HEK293 (cell line): ENCODE results near the gene STK24.

ENCODE experiments used
- CTCF ChIA-PET: fragments of 350-600 bp; formaldehyde crosslinking; extraction: SDS; loops from one replicate; lab custom pipeline; 2021; ENCODE audit warnings: antibody characterized with exemption; lab: Yijun Ruan, JAX
- POLR2A ChIA-PET: fragments of 300-600 bp; formaldehyde crosslinking; extraction: SDS; loops from one replicate; lab custom pipeline; 2020; ENCODE audit warnings: antibody characterized with exemption, inconsistent platforms; lab: Yijun Ruan, JAX
- H3K27ac ChIP-seq: fragments of 200-500 bp; sonication (Bioruptor generic); 2 replicates; pipeline ENCODE4 v1.5.1; 2014; ENCODE audit warnings: low read depth, low read length, control low read depth, inconsistent platforms; ENCODE audit errors: extremely low read depth
- H3K36me3 ChIP-seq, 2 experiments: fragments of 200-500 bp in 1 of 2; sonication (Bioruptor generic) in 1 of 2; 1 replicate in 1 of 2; 2 replicates in 1 of 2; pipeline ENCODE4 v1.5.1; 2014 to 2017; ENCODE audit warnings: inconsistent platforms in 2 of 2, low read length in 2 of 2; ENCODE audit not compliant: control insufficient read depth in 2 of 2, insufficient read depth in 1 of 2
- H3K4me1 ChIP-seq: fragments of 200-500 bp; sonication (Bioruptor generic); 2 replicates; pipeline ENCODE4 v1.5.1; 2014; ENCODE audit warnings: mild to moderate bottlenecking, low read length, inconsistent platforms; ENCODE audit not compliant: control insufficient read depth, insufficient read depth
- H3K4me3 ChIP-seq: 2 replicates; pipeline ENCODE4 v1.5.1; 2011; ENCODE audit warnings: low read depth, mild to moderate bottlenecking, control low read depth, low read length, moderate library complexity
- H3K9me3 ChIP-seq: fragments of 200-500 bp; sonication (Bioruptor generic); 2 replicates; pipeline ENCODE4 v1.5.1; 2014; ENCODE audit warnings: low read depth, low read length, inconsistent platforms; ENCODE audit not compliant: control insufficient read depth, insufficient read depth
- BCL11B ChIP-seq: fragments of 450-650 bp; formaldehyde crosslinking; IDR thresholded peaks from 2 replicates; pipeline ENCODE4 v1.5.1; 2016; ENCODE audit warnings: low read depth, missing biosample characterization, missing genetic modification characterization
- FEZF1 ChIP-seq: fragments of 450-650 bp; formaldehyde crosslinking; IDR thresholded peaks from 2 replicates; pipeline ENCODE4 v1.5.1; 2016; ENCODE audit warnings: missing biosample characterization, missing genetic modification characterization
- GLI2 ChIP-seq: fragments of 450-650 bp; formaldehyde crosslinking; IDR thresholded peaks from 2 replicates; pipeline ENCODE4; 2017; ENCODE audit warnings: missing biosample characterization, missing genetic modification characterization, low read depth, borderline replicate concordance
- MYNN ChIP-seq: fragments of 450-650 bp; formaldehyde crosslinking; IDR thresholded peaks from 2 replicates; pipeline ENCODE4 v1.5.1; 2016; ENCODE audit warnings: missing biosample characterization, missing genetic modification characterization, borderline replicate concordance
- OVOL3 ChIP-seq: fragments of 450-650 bp; formaldehyde crosslinking; IDR thresholded peaks from 2 replicates; pipeline ENCODE4 v1.5.1; 2016; ENCODE audit warnings: missing biosample characterization, missing genetic modification characterization
- TSHZ1 ChIP-seq: fragments of 450-650 bp; formaldehyde crosslinking; IDR thresholded peaks from 2 replicates; pipeline ENCODE4 v1.5.1; 2016; ENCODE audit warnings: missing biosample characterization, missing genetic modification characterization, borderline replicate concordance
- ZBTB10 ChIP-seq: fragments of 450-650 bp; formaldehyde crosslinking; IDR thresholded peaks from 2 replicates; pipeline ENCODE4 v1.5.1; 2016; ENCODE audit warnings: missing biosample characterization, missing genetic modification characterization
- ZBTB11 ChIP-seq: fragments of 450-650 bp; formaldehyde crosslinking; conservative IDR thresholded peaks from 2 replicates; pipeline ENCODE4 v1.5.1; 2016; ENCODE audit warnings: low read depth, missing biosample characterization, missing genetic modification characterization
- ZBTB21 ChIP-seq: fragments of 450-650 bp; formaldehyde crosslinking; IDR thresholded peaks from 2 replicates; pipeline ENCODE4 v1.5.1; 2017; ENCODE audit warnings: missing biosample characterization, missing genetic modification characterization
- ZEB2 ChIP-seq: fragments of 450-650 bp; formaldehyde crosslinking; IDR thresholded peaks from 2 replicates; pipeline ENCODE4 v1.5.1; 2016; ENCODE audit warnings: missing biosample characterization, missing genetic modification characterization
- ZIC2 ChIP-seq: fragments of 450-650 bp; formaldehyde crosslinking; IDR thresholded peaks from 2 replicates; pipeline ENCODE4 v1.5.1; 2016; ENCODE audit warnings: missing biosample characterization, missing genetic modification characterization
- ZNF114 ChIP-seq: fragments of 450-650 bp; formaldehyde crosslinking; IDR thresholded peaks from 2 replicates; pipeline ENCODE4 v1.5.0; 2017; ENCODE audit warnings: missing biosample characterization, missing genetic modification characterization
- ZNF121 ChIP-seq: fragments of 450-650 bp; formaldehyde crosslinking; IDR thresholded peaks from 2 replicates; pipeline ENCODE4 v1.5.1; 2016; ENCODE audit warnings: missing biosample characterization, missing genetic modification characterization
- ZNF132 ChIP-seq: fragments of 450-650 bp; formaldehyde crosslinking; IDR thresholded peaks from 2 replicates; pipeline ENCODE4 v1.5.1; 2017; ENCODE audit warnings: missing biosample characterization, missing genetic modification characterization, borderline replicate concordance
- ZNF140 ChIP-seq: fragments of 450-650 bp; formaldehyde crosslinking; IDR thresholded peaks from 2 replicates; pipeline ENCODE4 v1.5.1; 2016; ENCODE audit warnings: missing biosample characterization, missing genetic modification characterization
- ZNF18 ChIP-seq: fragments of 450-650 bp; formaldehyde crosslinking; IDR thresholded peaks from 2 replicates; pipeline ENCODE4 v1.5.1; 2016; ENCODE audit warnings: missing biosample characterization, missing genetic modification characterization
- ZNF544 ChIP-seq: fragments of 450-650 bp; formaldehyde crosslinking; IDR thresholded peaks from 2 replicates; pipeline ENCODE4 v1.5.0; 2017; ENCODE audit warnings: missing biosample characterization, missing genetic modification characterization
- ZNF621 ChIP-seq: fragments of 450-650 bp; formaldehyde crosslinking; IDR thresholded peaks from 2 replicates; pipeline ENCODE4 v1.5.1; 2017; ENCODE audit warnings: missing biosample characterization, missing genetic modification characterization
- ZNF624 ChIP-seq: fragments of 450-650 bp; formaldehyde crosslinking; IDR thresholded peaks from 2 replicates; pipeline ENCODE4 v1.5.1; 2017; ENCODE audit warnings: missing biosample characterization, missing genetic modification characterization
- ZNF626 ChIP-seq: fragments of 450-650 bp; sonication (Bioruptor Pico); formaldehyde crosslinking; IDR thresholded peaks from 2 replicates; pipeline ENCODE4 v1.5.1; 2018; ENCODE audit warnings: missing biosample characterization, missing genetic modification characterization, inconsistent platforms
- ZNF747 ChIP-seq: fragments of 450-650 bp; formaldehyde crosslinking; IDR thresholded peaks from 2 replicates; pipeline ENCODE4 v1.5.1; 2016; ENCODE audit warnings: missing biosample characterization, missing genetic modification characterization

Gene STK24

GRCh38 chr13:98538876-98539275, 38.0 kb downstream of the STK24 start:
- Histone ChIP-seq H3K9me3 (no peaks in the 10 kb centered on the region), H3K27ac (no peak overlapping the region), H3K4me3 (no peak overlapping the region), H3K4me1 (peaks cover 5% of the 10 kb centered on the region), H3K36me3 (no peaks in the 10 kb centered on the region)
- ChIA-PET CTCF (interaction anchor here (0.6 to 0.7 kb wide), 3 partner anchors 47 to 301 kb away, joined by 3 read pairs; no protein-coding TSS in a partner anchor), POLR2A (no interaction called here)
- TF ChIP-seq ZNF140 (tag by site-specific recombination) (no peak), ZIC2 (tag by site-specific recombination) (peak; percentile 43; the same call in 1 of the 2 replicates)

GRCh38 chr13:98537740-98538139, 39.2 kb downstream of the STK24 start:
- Histone ChIP-seq H3K4me3 (no peak overlapping the region), H3K9me3 (no peaks in the 10 kb centered on the region), H3K27ac (no peak overlapping the region), H3K36me3 (no peaks in the 10 kb centered on the region), H3K4me1 (peaks cover 5% of the 10 kb centered on the region)
- TF ChIP-seq ZNF132 (no peak), GLI2 (tag by site-specific recombination) (no peak), ZNF621 (no peak), BCL11B (no peak), ZNF544 (tag by site-specific recombination) (no peak), ZBTB11 (no peak), ZNF747 (tag by site-specific recombination) (no peak), ZEB2 (tag by site-specific recombination) (no peak), TSHZ1 (no peak), ZNF114 (tag by site-specific recombination) (no peak), ZNF626 (tag by site-specific recombination) (no peak), MYNN (tag by site-specific recombination) (no peak), ZNF624 (no peak), FEZF1 (no peak), ZBTB21 (tag by site-specific recombination) (no peak), ZBTB10 (tag by site-specific recombination) (no peak), ZNF18 (no peak), OVOL3 (tag by site-specific recombination) (no peak), ZNF121 (tag by site-specific recombination) (no peak)
- CTCF ChIA-PET = interaction anchor here (0.6 kb wide), 1 partner anchor 56 kb away, joined by 5 read pairs; no protein-coding TSS in a partner anchor
- POLR2A ChIA-PET = no interaction called here
